B cell (primary cell): Measurements from ENCODE around the gene ATP8A2. TPM values are rescaled to one million over a fixed set of nuclear protein-coding genes. Genes with fewer than 3 reads are reported as not detected.

Experiments used
- ATAC-seq: fragments of 200-7000 bp; cut with Tn5 transposase; one replicate; pipeline ENCODE4 v1.10.0; 2021; ENCODE audit warnings: low read depth, mild to moderate bottlenecking, moderate number of reproducible peaks, moderate library complexity
- CTCF ChIA-PET: fragments of 350-600 bp; sonication (Branson Sonifier 250); formaldehyde crosslinking; loops from one replicate; lab custom pipeline; 2021; ENCODE audit warnings: antibody characterized with exemption, inconsistent platforms; lab: Charles Lee
- POLR2A ChIA-PET: fragments of 350-600 bp; sonication (Branson Sonifier 250); formaldehyde crosslinking; loops from one replicate; lab custom pipeline; 2021; ENCODE audit warnings: antibody characterized with exemption; lab: Charles Lee
- DNase-seq: peaks from one replicate; pipeline ENCODE4 v3.0.0; 2013
- H2AFZ ChIP-seq: 2 replicates; pipeline ENCODE4 v1.6.1; 2012; ENCODE audit warnings: mild to moderate bottlenecking, low read depth, low read length; ENCODE audit not compliant: insufficient read depth, poor library complexity, severe bottlenecking
- H3K27ac ChIP-seq, 2 donors: 1 replicate in 1 of 2; 2 replicates in 1 of 2; pipeline ENCODE4 v1.5.1; 2012 to 2013; ENCODE audit warnings: low read length in 2 of 2, mild to moderate bottlenecking in 2 of 2, moderate library complexity in 1 of 2
- H3K27me3 ChIP-seq, 4 experiments: fragments of 200-600 bp in 1 of 4; sonication (generic) in 1 of 4; replicated peaks in 1 of 4; 1 replicate in 2 of 4; 2 replicates in 2 of 4; pipeline versions ENCODE4 v1.6.1 to v1.7.0; 2013 to 2016; ENCODE audit warnings: low read length in 3 of 4, mild to moderate bottlenecking in 2 of 4, mixed read lengths in 1 of 4, moderate library complexity in 1 of 4; ENCODE audit not compliant: insufficient read depth in 4 of 4, control insufficient read depth in 3 of 4; ENCODE audit errors: control extremely low read depth in 1 of 4
- H3K36me3 ChIP-seq, 2 experiments: replicated peaks in 1 of 2; 1 replicate in 1 of 2; 2 replicates in 1 of 2; pipeline versions ENCODE4 v1.6.1 to v1.7.1; 2013; ENCODE audit warnings: low read length in 1 of 2; ENCODE audit not compliant: insufficient read depth in 2 of 2, control insufficient read depth in 1 of 2; ENCODE audit errors: control extremely low read depth in 1 of 2, extremely low read depth in 1 of 2
- H3K4me1 ChIP-seq, 2 donors: fragments of 200-600 bp in 1 of 2; sonication (generic) in 1 of 2; 1 replicate in 1 of 2; 2 replicates in 1 of 2; pipeline versions ENCODE4 v1.5.1 to v1.6.1; 2013 to 2017; ENCODE audit warnings: low read length in 2 of 2; ENCODE audit not compliant: control insufficient read depth in 2 of 2, insufficient read depth in 2 of 2
- H3K4me2 ChIP-seq: replicated peaks from 2 replicates; pipeline ENCODE3; 2012; ENCODE audit warnings: mild to moderate bottlenecking, low read depth, low read length; ENCODE audit not compliant: poor library complexity, severe bottlenecking
- H3K4me3 ChIP-seq, 5 experiments: fragments of 200-600 bp in 1 of 5; sonication (generic) in 1 of 5; 1 replicate in 3 of 5; 2 replicates in 2 of 5; pipeline versions ENCODE4 v1.5.1 to v1.7.0; 2011 to 2016; ENCODE audit warnings: low read length in 4 of 5, mild to moderate bottlenecking in 4 of 5, low read depth in 2 of 5, control low read depth in 1 of 5, moderate library complexity in 1 of 5; ENCODE audit not compliant: insufficient read depth in 1 of 5; ENCODE audit errors: control extremely low read depth in 1 of 5, extremely low read depth in 1 of 5
- H3K79me2 ChIP-seq: fragments of 200-600 bp; sonication (generic); one replicate; pipeline ENCODE4 v1.6.0; 2016; ENCODE audit warnings: low read length; ENCODE audit not compliant: control insufficient read depth, insufficient read depth
- H3K9ac ChIP-seq: fragments of 200-600 bp; sonication (generic); 2 replicates; pipeline ENCODE4 v1.6.1; 2017; ENCODE audit warnings: mild to moderate bottlenecking, low read length, moderate library complexity
- H3K9me3 ChIP-seq, 3 donors: one replicate each; pipeline versions ENCODE4 v1.6.1 to v1.7.1; 2013; ENCODE audit warnings: low read length in 2 of 3; ENCODE audit not compliant: control insufficient read depth in 2 of 3, insufficient read depth in 1 of 3; ENCODE audit errors: control extremely low read depth in 1 of 3
- H4K20me1 ChIP-seq: 2 replicates; pipeline ENCODE4 v1.6.0; 2012; ENCODE audit warnings: mild to moderate bottlenecking, low read length; ENCODE audit not compliant: insufficient read depth, control insufficient read depth, poor library complexity, severe bottlenecking
- H3K27ac Mint-ChIP-seq: one replicate; pipeline ENCODE4 v1.8.0; 2021; ENCODE audit warnings: mixed read lengths
- H3K27me3 Mint-ChIP-seq: one replicate; pipeline ENCODE4 v1.8.0; 2021; ENCODE audit warnings: mixed read lengths
- H3K4me1 Mint-ChIP-seq: one replicate; pipeline ENCODE4 v1.8.0; 2021; ENCODE audit warnings: mixed read lengths
- H3K4me3 Mint-ChIP-seq: one replicate; pipeline ENCODE4 v1.8.0; 2021; ENCODE audit warnings: mixed read lengths
- H3K9me3 Mint-ChIP-seq: one replicate; pipeline ENCODE4 v1.8.0; 2022; ENCODE audit warnings: mixed read lengths; ENCODE audit not compliant: insufficient read depth
- EZH2 ChIP-seq: IDR thresholded peaks from 2 replicates; pipeline ENCODE4 v1.6.1; 2012; ENCODE audit warnings: borderline replicate concordance, low read depth, mild to moderate bottlenecking, moderate library complexity, low read length; ENCODE audit not compliant: insufficient read depth, poor library complexity, severe bottlenecking
- WGBS: methylation state at CpG from one replicate; pipeline ENCODE4 v1.1.5; 2013; ENCODE audit warnings: missing lambda C conversion rate; ENCODE audit not compliant: insufficient coverage; 5-methylcytosine and 5-hydroxymethylcytosine counted together
- intact Hi-C: fragments of 100-400 bp; cut with micrococcal nuclease; formaldehyde crosslinking; loops from one replicate; pipeline ENCODE4 v1.10.0; 2022
- polyA plus RNA-seq: library from polyadenylated mRNA; depleted of rRNA; stranded (reverse); fragments of >200 nt; gene quantifications from 2 replicates; pipeline ENCODE4 v1.2.3, GENCODE V29; 2012
- total RNA-seq, 2 donors: library from RNA; stranded (reverse); fragments of 120-200 nt in 1 of 2; gene quantifications; 1 replicate in 1 of 2; 2 replicates in 1 of 2; pipeline versions ENCODE4 v1.2.3 to v1.2.4, GENCODE V29; 2013 to 2022
- TF ChIP-seq, protein P1 (sequence below): fragments of 200-600 bp; IDR thresholded peaks from one replicate; pipeline ENCODE4 v1.8.0; 2022; ENCODE audit warnings: antibody characterized with exemption, mild to moderate bottlenecking

The ATP8A2 gene
- total and polyA plus RNA-seq, 2 donors (not counting 1 experiment from before 2014, with no cell fraction given), result not detected

DNA sequence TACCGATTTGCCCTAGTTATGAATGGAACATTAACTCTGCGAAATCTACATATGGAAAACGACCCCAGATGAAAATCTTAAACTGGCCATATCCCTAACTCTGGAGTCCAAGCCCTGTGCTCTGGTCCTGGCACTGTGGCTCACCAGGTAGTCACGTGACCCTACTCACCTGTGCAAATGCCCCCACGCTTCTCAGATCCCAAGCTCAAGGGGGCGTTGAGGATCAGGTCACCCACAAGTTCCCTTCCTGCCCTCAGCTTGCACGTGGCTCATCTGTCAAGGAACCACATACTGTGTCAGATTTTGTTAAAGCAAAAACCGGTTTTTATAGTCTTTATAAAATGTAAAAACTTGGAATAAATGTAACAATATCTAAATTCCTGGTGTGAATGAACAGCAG, 356.0 kb downstream of the ATP8A2 start:
- Histone ChIP-seq H3K27me3 (no peaks in the 10 kb centered on the region), H3K4me3 (no peak overlapping the region), H3K9ac (no peak overlapping the region), H2AFZ (no peak overlapping the region), H3K9me3 (no peaks in the 10 kb centered on the region), H3K4me1 (no peaks in the 10 kb centered on the region), H3K79me2 (no peaks in the 10 kb centered on the region), H3K27ac (no peak overlapping the region), H4K20me1 (no peaks in the 10 kb centered on the region), H3K4me2 (no peak overlapping the region), H3K36me3 (no peaks in the 10 kb centered on the region)
- Mint-ChIP-seq H3K27me3 (peaks cover 11% of the 10 kb centered on the region), H3K4me1 (no peaks in the 10 kb centered on the region), H3K27ac (no peak overlapping the region), H3K4me3 (no peak overlapping the region), H3K9me3 (no peaks in the 10 kb centered on the region)
- ATAC-seq (no peak), DNase-seq (no peak)
- ChIA-PET POLR2A (no interaction called here), CTCF (no interaction called here)
- intact Hi-C loops, result no loop called here
- 72% methylated on average over 6 of the region's 8 CpGs for WGBS
- TF ChIP-seq, protein P1, sequence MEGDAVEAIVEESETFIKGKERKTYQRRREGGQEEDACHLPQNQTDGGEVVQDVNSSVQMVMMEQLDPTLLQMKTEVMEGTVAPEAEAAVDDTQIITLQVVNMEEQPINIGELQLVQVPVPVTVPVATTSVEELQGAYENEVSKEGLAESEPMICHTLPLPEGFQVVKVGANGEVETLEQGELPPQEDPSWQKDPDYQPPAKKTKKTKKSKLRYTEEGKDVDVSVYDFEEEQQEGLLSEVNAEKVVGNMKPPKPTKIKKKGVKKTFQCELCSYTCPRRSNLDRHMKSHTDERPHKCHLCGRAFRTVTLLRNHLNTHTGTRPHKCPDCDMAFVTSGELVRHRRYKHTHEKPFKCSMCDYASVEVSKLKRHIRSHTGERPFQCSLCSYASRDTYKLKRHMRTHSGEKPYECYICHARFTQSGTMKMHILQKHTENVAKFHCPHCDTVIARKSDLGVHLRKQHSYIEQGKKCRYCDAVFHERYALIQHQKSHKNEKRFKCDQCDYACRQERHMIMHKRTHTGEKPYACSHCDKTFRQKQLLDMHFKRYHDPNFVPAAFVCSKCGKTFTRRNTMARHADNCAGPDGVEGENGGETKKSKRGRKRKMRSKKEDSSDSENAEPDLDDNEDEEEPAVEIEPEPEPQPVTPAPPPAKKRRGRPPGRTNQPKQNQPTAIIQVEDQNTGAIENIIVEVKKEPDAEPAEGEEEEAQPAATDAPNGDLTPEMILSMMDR, result no peak
- no peak for TF ChIP-seq EZH2

DNA sequence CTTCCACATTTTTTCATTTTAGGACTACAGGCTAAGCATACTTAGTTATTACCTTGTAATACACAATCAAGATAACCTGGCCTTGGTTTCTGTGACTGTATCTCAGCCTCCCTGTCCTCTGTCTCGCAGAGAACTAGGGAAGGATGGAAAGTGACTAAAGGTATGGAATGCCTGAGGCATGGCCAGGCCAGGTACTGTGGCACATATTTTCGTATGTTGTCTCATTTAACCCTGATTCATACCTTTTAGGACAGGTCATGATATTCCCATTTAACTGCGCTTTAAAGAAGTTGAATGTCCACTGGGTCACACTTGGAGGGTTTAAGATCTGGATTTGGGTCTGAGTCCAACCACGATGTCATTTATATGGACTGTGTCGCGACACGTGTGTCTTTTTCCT, 357.4 kb downstream of the ATP8A2 start:
- H2AFZ ChIP-seq, result no peak overlapping the region
- no peak overlapping the region for H3K4me3 ChIP-seq
- no peaks in the 10 kb centered on the region for H3K4me1 ChIP-seq
- no peaks in the 10 kb centered on the region for H4K20me1 ChIP-seq
- DNase-seq (no peak), ATAC-seq (no peak)
- POLR2A ChIA-PET, result no interaction called here
- no peaks in the 10 kb centered on the region for H3K9me3 ChIP-seq
- no peaks in the 10 kb centered on the region for H3K27me3 ChIP-seq
- no peak overlapping the region for H3K4me3 Mint-ChIP-seq
- H3K4me1 Mint-ChIP-seq, result no peaks in the 10 kb centered on the region
- no peaks in the 10 kb centered on the region for H3K79me2 ChIP-seq
- 92% methylated on average over 5 of the region's 7 CpGs for WGBS
- H3K9me3 Mint-ChIP-seq, result no peaks in the 10 kb centered on the region
- H3K9ac ChIP-seq, result no peak overlapping the region
- H3K27ac ChIP-seq, result no peak overlapping the region
- H3K36me3 ChIP-seq, result no peaks in the 10 kb centered on the region
- CTCF ChIA-PET, result no interaction called here
- peaks cover 11% of the 10 kb centered on the region for H3K27me3 Mint-ChIP-seq
- no peak overlapping the region for H3K27ac Mint-ChIP-seq
- no peak for TF ChIP-seq EZH2
- TF ChIP-seq, protein P1, result no peak
- intact Hi-C loops, result no loop called here
- H3K4me2 ChIP-seq, result no peak overlapping the region
